ENCODE measurements around the gene KLHL42. TPM values are rescaled to one million over a fixed set of nuclear protein-coding genes. Genes with fewer than 3 reads are reported as not detected.

KLHL42 gene
- total RNA-seq, 4 donors from 2014 or later = 16.5 to 30.4 (median 23.9) TPM

GRCh38 chr12:27826076-27826475 is 46.0 kb downstream of the KLHL42 start:
- H3K36me3 ChIP-seq = no peaks in the 10 kb centered on the region
- TF ChIP-seq POLR2A (IDR thresholded peaks at IDR 0.05) = no peak
- peaks cover 0 to 12% (median 2%) of the 10 kb centered on the region in 4 donors for H3K4me1 ChIP-seq
- DNase-seq = no peak
- H3K9me3 ChIP-seq = no peaks in the 10 kb centered on the region
- no peak overlapping the region for H3K27ac ChIP-seq
- no peak overlapping the region for H3K4me3 ChIP-seq
- H3K27me3 ChIP-seq = no peaks in the 10 kb centered on the region

GRCh38 chr12:27828196-27828595 is 48.2 kb downstream of the KLHL42 start:
- Histone ChIP-seq H3K36me3 (no peaks in the 10 kb centered on the region), H3K27ac (no peak overlapping the region), H3K9me3 (no peaks in the 10 kb centered on the region), H3K27me3 (no peaks in the 10 kb centered on the region), H3K4me3 (no peak overlapping the region), H3K4me1 (no peaks in the 10 kb centered on the region)
- TF ChIP-seq POLR2A (IDR thresholded peaks at IDR 0.05) (no peak), CTCF (IDR thresholded peaks at IDR 0.05) (no peak)
- no peak for DNase-seq

GRCh38 chr12:27838543-27839185 is 58.6 kb downstream of the KLHL42 start:
- DNase-seq = no peak
- no peaks in the 10 kb centered on the region for H3K36me3 ChIP-seq
- no peaks in the 10 kb centered on the region for H3K4me1 ChIP-seq
- H3K27ac ChIP-seq = no peak overlapping the region
- H3K27me3 ChIP-seq = no peaks in the 10 kb centered on the region
- no peaks in the 10 kb centered on the region for H3K9me3 ChIP-seq
- H3K4me3 ChIP-seq = no peak overlapping the region
- no peak for TF ChIP-seq CTCF (IDR thresholded peaks at IDR 0.05)
- TF ChIP-seq POLR2A (IDR thresholded peaks at IDR 0.05) = no peak

GRCh38 chr12:27840229-27840999 is 60.4 kb downstream of the KLHL42 start:
- no peaks in the 10 kb centered on the region for H3K9me3 ChIP-seq
- no peak for DNase-seq
- H3K27me3 ChIP-seq = no peaks in the 10 kb centered on the region
- no peak overlapping the region for H3K4me3 ChIP-seq
- no peak overlapping the region for H3K27ac ChIP-seq
- H3K4me1 ChIP-seq = peaks cover 0 to 9% (median 0%) of the 10 kb centered on the region in 4 donors
- H3K36me3 ChIP-seq = no peaks in the 10 kb centered on the region
- TF ChIP-seq POLR2A (IDR thresholded peaks at IDR 0.05) = no peak
- TF ChIP-seq CTCF (IDR thresholded peaks at IDR 0.05) = peak in 1 of 6 experiments; percentile 10

- Histone ChIP-seq H3K4me1 (peaks cover 0 to 9% (median 0%) of the 10 kb centered on the region in 4 donors), H3K4me3 (no peak overlapping the region), H3K27me3 (no peaks in the 10 kb centered on the region), H3K27ac (no peak overlapping the region), H3K9me3 (no peaks in the 10 kb centered on the region), H3K36me3 (no peaks in the 10 kb centered on the region)
- DNase-seq = no peak
- no peak for TF ChIP-seq POLR2A (IDR thresholded peaks at IDR 0.05)
- no peak for TF ChIP-seq CTCF (IDR thresholded peaks at IDR 0.05)
Measured at GRCh38 chr12:27841392-27841882, 61.4 kb downstream of the KLHL42 start.

GRCh38 chr12:27843714-27844245 is 63.7 kb downstream of the KLHL42 start:
- Histone ChIP-seq H3K27ac (no peak overlapping the region), H3K36me3 (no peaks in the 10 kb centered on the region), H3K27me3 (no peaks in the 10 kb centered on the region), H3K4me3 (no peak overlapping the region), H3K9me3 (no peaks in the 10 kb centered on the region), H3K4me1 (peaks cover 0 to 9% (median 0%) of the 10 kb centered on the region in 4 donors)
- DNase-seq = no peak
- TF ChIP-seq CTCF (IDR thresholded peaks at IDR 0.05) (no peak), POLR2A (IDR thresholded peaks at IDR 0.05) (no peak)

Measured in Peyer's patch (tissue), 4 donors.